HG03097 (cell line): ENCODE measurements around the gene MAP6.
"Not testable (repeated sequence)": the region's sequence is repeated elsewhere in the genome, so short reads cannot be mapped to it uniquely, and the experiment has no call there.

ENCODE experiments used
- ATAC-seq: cut with Tn5 transposase; IDR thresholded peaks from one replicate; pipeline ENCODE4 v1.9.1; 2021; ENCODE audit not compliant: unreplicated experiment, low FRiP score

Gene MAP6

DNA sequence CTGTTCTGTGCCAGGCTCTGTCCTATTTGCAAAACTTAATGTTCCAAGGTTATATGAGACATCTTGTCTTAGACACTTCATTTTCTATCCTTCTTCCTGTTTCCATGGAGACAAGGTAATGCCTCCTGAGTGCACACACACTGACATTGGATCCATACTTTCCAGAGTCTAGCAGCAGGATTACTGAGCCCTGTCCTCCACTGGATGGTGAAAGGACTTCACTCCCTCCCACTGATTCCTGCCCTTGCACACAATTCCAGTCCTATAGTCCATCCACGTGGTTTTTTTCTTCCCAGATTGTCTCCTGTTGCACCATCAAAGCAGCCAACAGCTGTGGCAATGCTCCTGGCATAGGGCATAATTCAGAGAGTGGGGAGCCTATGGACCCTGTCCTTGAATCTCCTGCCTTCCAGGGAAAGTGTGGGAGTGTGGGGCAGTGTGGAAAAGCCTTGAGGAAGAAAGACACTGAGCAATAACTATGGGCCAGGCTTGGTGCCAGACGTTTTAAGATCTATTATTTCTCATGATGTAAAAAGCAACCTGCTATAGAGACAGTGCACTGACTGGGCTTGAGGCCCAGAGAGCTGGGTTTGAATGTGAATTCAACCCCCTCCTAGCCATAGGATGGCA is 75.4 kb downstream of the MAP6 start:
- no peak for ATAC-seq

DNA sequence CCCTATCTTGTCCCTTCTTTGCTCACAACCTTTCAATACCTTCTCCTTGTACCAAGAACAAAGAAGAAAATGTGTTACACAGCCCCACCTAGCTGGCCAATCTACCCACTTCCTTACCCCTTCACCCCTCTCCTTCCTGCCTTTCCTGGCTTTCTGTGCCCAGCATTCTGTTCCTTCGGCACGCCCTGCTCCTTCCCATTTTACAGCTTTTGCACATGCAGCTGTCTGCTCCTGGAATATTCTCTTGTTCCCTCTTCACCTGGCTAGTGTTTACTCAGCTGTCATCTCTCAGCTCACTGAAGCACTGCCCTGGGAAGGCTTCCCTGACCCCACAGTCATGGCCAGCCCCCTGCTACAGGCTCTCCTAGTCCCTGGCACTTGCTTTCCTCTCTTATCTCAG is 76.1 kb downstream of the MAP6 start:
- no peak for ATAC-seq

DNA sequence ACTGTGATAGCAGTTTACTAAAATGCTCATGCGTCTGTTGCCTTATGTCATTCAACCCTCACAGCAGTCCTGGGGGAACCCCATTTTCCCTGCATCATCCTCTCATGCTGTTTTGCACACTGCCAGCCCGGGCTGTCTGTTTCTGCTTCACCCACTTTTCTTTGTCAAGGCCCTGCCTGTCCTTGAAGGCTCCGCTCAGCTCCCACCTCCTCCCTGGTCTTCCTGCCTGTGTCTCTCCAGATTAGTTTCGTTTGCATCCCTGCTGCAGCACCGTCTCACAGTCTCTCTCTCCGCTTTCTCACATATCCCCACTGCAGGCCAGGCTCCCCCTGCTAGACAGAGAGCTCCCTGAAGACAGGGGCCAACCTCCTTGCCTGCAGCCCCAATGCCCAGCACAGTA is 76.9 kb downstream of the MAP6 start:
- no peak for ATAC-seq

DNA sequence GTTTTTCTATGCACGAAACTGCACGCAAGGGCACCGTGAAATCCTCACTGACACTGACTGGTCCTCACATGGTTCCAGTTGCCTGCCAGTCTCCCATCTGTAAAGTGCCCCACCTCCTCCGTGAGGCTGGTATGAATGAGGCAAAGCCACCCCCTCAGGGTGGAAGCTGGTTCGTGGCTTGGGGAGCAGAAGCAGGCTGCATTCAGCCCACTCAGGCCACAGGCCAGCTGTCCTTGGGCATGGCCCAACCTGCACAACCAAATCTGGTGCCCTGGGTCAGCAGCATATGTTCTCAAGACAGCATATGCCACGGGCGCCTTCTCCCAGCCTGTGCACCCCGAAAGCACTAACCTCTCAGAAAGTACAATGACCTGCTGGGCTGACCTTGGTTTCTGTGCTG is 77.5 kb downstream of the MAP6 start:
- no peak for ATAC-seq

DNA sequence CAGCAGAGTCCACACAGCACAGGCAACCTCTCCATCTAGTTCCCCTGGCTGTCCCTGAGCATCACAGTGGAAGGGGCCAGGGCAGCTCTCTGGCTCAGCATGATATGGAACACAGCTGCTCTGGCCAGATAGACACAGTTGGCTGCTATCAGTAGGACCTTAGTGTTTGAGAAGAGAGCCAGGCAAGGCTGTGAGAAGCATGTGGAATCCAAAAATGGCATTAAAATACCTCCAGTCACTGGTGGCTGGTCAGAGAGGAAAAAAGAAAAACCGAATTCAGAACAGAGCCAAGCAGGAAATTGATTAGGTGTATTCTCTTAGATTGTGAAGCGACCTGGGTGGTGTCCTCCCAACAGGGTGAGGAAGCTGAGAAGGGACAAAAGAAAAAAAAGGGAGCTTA is 78.9 kb downstream of the MAP6 start:
- no peak for ATAC-seq

DNA sequence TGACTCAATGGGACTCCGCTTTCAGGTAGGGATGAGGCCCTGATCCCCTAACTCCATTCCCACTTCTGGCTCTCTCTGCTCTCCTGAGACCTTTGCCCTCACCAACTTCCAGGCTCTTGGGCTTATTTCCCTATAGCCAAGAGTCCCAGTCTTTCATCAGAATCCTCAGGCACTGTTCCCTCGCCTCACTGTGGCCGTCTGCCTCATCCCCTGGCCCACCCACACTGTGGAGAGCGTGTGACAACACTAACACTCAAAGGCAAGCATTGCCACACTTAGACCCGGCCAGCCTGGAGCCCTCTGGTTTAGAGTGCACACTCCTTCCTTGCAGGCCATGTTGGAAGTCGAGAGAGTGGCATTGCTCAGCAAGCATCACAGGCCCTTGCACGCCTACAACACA is 79.8 kb downstream of the MAP6 start:
- ATAC-seq, result no peak

DNA sequence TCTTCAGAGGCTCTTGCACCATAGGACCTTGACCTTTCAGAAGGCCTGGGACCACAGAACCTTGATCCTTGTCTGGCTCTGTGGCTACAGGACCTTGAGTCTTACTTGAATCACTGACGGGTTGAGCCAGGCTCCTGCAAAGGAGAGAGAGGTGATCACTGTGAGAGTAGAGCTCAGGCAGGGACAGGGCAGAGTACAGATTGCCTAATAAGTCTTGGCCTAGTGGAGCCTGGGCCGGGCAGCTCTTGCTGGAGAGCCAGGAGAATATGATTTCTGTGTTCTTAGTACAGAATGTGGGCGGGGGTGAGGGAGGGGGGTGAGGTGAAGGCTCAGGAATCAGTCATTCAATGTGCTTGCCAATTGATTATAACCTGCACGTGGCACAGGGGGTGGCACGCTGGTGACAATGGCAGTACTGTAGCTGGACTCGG is 80.8 kb downstream of the MAP6 start:
- no peak for ATAC-seq

DNA sequence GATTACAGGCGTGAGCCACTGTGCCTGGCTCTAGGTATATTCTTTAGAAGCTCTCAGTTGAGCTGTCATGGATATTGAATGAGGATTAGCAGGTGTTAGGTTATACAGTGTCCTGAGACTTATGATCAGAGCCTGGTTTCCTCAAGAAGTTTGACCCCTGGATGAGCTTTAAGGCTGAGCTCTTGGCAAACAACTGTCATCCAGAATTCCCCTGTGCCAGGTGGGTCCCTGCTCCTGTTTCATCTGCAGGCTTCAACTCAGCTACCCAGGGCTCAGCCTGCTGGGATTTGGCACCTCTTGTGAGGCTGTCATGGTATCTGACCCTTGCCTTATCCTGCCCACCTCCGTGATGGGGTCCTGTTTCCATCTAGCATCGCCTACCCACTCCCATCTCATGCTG is 82.4 kb downstream of the MAP6 start:
- no peak for ATAC-seq

DNA sequence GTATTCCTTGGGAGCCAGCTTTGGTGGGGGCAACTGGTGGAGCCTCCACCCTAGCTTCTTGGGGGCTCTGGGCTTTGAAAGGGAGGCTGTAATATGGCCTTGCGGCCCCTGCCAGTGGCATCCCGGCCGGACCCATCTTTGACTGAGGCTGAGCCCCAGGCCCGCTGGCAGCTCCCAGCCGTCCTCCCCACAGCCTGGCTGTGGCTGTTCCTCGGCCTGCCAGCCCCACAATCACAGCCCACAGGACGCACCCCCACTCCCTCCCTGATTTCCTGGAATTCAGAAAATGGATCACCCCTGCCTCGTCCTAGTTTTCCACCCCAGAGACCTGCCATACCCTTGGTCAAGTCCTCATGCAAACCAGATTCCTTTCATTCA is 83.6 kb downstream of the MAP6 start:
- no peak for ATAC-seq

DNA sequence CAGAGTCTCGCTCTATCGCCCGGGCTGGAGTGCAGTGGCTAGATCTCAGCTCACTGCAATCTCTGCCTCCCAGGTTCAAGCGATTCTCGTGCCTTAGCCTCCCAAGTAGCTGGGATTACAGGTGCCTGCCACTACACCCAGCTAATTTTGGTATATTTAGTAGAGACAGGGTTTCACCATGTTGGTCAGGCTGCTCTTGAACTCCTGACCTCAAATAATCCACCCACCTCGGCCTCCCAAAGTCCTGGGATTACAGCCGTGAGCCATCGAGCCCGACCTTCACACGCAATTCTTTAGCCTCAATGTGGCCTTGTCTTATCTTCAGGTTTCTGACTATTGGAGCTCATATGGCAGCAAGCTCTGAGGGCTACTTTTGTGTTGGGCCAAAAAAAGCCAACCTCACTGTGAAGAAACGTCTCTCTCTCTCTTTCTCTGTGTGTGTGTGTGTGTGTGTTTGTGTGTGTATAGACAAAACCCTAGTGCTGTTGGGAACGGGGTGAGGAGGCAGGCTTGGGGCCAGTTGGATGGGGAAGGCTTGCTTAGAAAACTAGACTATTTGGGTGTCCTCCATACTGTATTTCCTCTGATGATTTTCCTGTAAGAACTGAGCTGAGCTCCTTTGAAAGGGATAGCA is 84.1 kb downstream of the MAP6 start:
- not testable (repeated sequence) for ATAC-seq

DNA sequence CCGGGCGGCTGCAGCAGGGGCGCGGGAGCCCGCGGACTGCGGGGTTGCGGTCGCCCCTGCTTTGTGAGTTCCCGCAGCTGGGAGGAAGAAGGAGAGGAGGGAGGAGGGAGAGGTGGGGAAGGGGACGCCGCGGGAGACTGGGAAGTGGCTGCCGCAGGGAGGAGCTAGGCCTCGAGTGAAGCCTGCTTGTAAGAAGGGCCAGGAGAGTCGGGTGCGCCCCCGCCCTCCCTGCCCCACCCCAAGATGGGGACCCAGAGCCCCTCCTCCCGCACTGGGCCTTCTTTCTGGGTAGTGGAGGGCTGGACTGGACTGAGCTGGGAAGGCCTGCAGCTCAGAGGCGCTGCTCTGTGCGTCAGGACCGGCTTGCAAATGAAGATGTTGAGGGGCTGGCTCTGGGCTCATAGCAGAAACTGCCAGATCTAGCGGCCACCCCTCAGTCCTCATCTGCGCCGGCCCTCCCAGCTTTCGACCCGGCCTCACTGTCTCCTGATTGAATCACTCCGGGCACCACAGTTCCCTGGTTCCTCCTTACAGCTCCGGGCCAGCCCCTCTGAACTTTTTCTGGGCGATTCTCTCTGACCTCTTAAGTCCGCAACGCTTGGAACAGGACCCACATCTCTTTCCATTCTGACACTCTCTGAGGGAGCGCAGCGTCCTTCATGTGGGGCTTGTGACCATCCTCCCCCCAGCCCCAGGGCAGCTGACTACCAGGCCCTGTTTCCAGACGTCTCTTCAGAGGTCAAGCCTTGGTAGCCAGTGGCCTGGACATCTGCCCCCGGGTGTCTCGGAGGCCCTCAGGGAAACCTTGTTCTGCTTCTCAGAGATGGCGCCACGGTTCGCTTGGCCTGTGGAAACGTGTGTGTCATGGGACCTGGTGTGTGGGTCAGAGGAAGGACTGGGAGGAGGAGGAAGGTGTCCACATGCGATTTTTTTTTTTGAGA is 84.8 kb downstream of the MAP6 start:
- no peak for ATAC-seq

DNA sequence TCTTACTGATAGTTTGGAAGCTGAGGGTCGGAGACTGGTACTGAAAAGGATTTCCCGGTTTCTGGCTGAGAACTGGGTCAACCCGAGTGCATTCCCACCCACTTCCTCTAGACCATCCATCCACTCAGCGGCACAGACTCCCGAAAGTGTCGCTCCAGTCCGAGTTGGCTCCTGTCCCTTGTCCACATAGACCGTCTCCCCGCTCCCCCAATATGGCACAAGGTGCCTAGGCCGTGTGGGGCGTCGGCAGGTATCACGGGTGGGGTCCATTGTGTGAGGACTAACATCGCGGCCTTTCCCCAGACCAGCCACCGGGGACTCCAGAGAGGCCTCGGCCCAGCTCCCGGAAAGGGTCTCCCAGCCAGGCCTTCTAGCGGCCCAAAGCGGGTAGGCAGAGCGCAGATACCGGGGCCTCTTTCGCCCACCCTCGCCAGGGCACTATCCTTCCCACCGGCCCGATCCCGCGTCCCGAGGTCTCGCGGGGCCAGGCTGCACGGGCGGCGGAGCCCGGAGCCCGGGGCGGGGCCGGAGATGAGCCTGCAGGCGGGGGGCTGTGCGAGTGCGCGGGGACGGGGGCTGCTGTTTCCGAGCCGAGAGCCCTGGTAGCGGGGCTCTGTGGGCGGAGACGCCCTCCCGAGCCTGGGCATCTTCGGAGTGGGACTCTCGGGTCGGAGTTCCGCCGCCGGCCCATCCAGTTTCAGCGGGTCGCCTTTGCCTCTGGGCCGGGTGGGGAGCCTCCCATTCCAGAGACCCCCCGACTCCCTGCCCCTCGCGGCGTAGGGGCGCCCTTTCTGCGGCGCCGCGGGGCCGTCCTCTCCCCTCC is 85.7 kb downstream of the MAP6 start:
- ATAC-seq, result no peak

DNA sequence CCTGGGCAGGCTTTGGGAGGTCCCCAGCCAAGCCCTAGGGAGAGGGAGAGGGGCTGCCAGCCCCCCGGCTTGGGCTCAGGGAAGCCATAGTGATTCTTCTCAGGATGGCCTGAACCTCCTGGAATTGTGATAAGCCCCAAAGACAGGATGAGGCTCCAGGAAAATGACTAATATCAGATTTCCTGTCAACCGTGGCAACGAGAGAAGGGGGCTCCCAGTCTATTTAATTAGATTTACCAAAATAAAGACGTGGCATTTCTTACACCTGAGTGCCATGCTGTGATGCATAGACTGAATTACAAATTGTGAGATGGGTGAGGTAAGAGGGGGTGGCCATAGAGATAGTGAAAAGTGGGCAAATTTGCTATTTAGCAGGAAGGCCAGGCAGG is 86.3 kb downstream of the MAP6 start:
- no peak for ATAC-seq

DNA sequence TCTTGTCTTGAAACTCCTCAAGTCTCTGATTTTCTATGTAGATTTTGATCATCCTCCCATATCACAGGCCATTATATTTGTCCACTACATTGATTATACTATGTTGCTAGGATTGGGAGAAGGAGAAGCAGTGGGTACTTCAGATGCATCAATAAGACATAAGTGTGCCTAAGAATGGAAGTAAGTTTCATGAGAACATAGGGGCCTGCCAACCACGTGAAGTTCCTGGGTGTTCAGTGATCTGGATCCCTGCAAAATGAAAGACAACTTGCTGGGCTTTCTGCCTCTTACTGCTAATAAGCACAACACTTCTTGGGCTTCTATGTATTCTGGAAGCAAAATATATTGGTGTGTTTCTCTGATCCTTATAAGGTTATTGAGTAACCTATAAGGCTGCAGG is 89.0 kb downstream of the MAP6 start:
- ATAC-seq, result no peak

DNA sequence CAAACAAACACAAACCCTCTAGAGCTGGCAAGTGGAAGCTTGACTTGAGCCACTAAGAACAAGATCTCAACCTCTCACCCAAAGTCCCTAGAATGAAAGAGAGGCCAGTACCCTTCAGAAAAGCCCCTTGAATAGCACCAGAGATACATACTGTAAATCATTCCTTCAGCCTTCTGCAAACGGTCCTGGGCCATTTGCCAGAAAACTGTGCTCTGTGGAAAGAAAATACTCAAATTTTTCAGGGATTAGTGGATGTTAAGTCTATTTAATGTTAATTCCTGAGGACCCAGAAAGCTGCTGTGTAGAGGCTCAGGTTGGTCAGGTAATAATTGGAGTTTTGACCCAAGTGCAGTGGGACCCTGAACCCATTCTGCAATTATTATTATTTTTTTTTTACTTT is 89.9 kb downstream of the MAP6 start:
- ATAC-seq, result no peak

DNA sequence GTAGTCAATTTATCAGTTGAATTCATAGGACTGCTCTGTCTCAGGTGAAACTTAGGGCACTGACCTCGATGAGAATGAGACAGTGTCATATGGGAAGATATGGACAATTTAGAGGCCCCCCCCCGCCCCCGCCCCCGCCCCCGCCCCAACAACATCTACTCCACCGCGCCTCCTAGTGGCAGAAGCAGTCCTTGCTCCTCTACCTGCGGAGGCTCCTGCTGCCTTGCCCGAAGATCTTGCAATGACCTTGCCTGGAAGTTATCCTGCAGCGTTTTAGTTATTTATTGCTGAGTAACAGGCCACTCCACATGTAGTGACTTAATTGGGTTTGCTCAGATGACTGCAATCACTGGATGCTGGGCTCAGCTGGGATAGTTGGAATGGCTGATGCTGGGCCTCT is 91.6 kb downstream of the MAP6 start:
- ATAC-seq, result no peak

DNA sequence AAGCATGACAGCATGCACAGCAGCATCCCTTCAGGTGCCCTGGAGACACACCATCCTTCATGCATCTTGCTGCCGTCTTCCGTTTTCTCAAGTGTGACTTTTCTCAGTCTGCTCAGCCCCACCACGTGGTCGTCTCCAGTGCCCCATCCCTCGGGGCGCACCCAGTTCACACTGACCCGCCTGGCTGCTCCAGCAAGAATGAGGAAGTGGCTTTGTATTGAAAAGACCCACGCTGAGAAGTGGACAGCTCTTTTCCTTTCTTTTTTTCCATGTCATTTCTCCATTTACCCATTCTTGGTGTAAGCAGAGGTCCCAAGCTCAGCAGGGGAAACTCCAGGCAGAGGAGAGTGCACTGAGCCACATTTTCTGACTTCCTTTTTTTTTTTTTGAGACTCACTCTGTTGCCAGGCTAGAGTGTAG is 92.3 kb downstream of the MAP6 start:
- ATAC-seq, result no peak

DNA sequence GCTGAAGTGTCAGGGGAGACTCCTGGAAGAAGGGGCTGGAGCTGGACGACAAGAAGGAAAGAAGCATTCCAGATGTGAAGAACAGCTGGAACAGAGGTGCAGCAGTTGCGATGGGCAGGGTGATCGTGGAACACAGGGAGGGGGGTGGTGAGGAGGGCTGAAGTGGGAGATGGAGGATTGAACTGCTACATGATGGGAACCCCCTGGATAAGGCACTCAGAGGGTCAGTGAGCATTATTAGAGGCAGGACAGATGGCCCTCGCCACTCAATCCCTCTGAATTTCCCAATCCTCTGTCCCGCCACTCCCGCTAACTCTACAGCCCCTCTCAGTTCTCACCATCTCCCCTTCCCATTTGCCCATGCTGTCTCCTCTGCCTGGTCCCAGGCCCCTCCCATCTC is 92.8 kb downstream of the MAP6 start:
- no peak for ATAC-seq

DNA sequence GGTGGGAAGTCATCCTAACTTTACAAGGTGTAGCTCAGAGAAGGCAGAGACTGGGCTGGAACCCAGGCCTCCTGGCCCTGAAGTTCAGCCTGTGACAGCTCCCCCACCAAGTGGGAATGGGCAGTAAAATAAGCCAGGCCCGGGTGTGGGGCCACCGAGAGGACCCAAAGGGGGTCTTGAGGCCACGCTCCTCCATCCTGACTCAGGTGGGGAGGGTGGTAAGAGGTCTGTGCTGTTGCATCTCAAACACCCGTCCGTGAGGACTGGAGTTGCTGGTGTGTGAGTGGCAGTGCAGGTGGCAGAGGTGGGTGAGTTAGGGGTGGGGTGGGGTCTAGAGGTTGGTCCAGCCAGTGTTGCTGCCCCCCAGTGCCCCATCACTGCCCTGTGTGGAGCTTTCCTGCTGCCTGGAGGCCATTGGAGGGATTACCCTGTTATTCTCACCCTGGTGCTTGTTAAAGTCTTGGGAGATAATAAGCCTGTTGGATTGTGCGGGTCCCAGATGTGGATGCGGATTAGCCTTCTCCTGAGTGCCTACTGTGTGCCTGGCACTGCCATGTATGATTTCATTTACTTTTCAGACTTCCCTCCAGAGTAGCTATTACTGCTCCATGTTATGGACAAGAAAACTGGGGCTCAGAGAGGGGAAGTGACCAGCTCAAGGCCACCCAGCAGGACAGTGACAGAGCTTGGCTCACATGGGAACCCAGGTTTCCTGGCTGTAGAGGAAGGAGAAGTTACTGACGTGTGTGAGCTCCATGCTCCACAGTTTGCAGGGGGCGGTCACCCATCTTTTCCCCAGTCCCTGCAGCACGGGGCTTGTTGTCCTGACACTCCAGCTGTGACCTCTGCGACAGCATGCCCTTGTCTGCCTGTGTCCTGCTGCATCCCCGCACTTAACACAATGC is 93.9 kb downstream of the MAP6 start:
- no peak for ATAC-seq

DNA sequence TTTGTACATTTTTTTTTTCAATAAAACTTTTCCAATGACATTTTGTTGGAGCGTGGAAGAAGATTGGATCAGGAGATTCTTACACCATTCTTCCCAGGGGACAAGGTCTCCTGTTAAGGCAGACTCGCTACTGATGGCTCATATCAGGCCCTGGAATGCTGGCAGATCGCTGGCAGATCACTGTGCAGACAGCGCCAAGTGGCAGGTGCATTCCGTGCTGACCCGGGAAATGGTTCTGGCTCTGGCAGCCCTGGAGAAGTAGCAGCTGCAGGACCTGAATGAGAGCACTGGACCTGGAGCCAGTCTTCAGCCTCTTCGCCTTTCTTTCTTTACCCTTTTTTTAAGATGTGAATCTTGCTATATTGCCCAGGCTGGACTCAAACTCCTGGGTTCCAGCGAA is 96.1 kb downstream of the MAP6 start:
- ATAC-seq, result no peak
